Measurements from ENCODE around the gene JHY.

Gene JHY

GRCh38 chr11:122981388-122982264, 99.1 kb downstream of the JHY start, which contains the start of gene BSX:
BSX (minus strand) TSS chr11:122981834; CDS start chr11:122981671, 163 bp downstream.
- TF ChIP-seq REST (IDR thresholded peaks at IDR 0.05; ENCODE audit: low read depth) (peak; percentile 95), MAX (IDR thresholded peaks at IDR 0.05) (0 out of 2 replicates have a peak, but pooled peaks have one; percentile 17), TEAD4 (IDR thresholded peaks at IDR 0.05) (no peak), EGR1 (IDR thresholded peaks at IDR 0.05) (no peak)

GRCh38 chr11:122983438-122984185, 101.1 kb downstream of the JHY start:
- TF ChIP-seq TAF1 (IDR thresholded peaks at IDR 0.05; ENCODE audit: low read depth) (no peak), REST (IDR thresholded peaks at IDR 0.05; ENCODE audit: low read depth) (no peak), RAD21 (IDR thresholded peaks at IDR 0.05; ENCODE audit: low read depth) (no peak), EGR1 (IDR thresholded peaks at IDR 0.05) (no peak), YY1 (IDR thresholded peaks at IDR 0.05; ENCODE audit: low read depth) (no peak), USF1 (IDR thresholded peaks at IDR 0.05) (no peak), MAX (IDR thresholded peaks at IDR 0.05) (no peak), TCF12 (IDR thresholded peaks at IDR 0.05; ENCODE audit: low read depth) (no peak), CEBPB (IDR thresholded peaks at IDR 0.05) (no peak), NFIC (IDR thresholded peaks at IDR 0.05) (no peak), FOXM1 (IDR thresholded peaks at IDR 0.05; ENCODE audit: borderline replicate concordance, low read depth) (no peak)

GRCh38 chr11:122984186-122985011, 101.8 kb downstream of the JHY start:
- TF ChIP-seq TCF12 (IDR thresholded peaks at IDR 0.05; ENCODE audit: low read depth) (no peak), CEBPB (IDR thresholded peaks at IDR 0.05) (no peak), ZBTB7A (IDR thresholded peaks at IDR 0.05; ENCODE audit: low read depth) (no peak), YY1 (IDR thresholded peaks at IDR 0.05; ENCODE audit: low read depth) (no peak), NFIC (IDR thresholded peaks at IDR 0.05) (no peak), TAF1 (IDR thresholded peaks at IDR 0.05; ENCODE audit: low read depth) (no peak), USF1 (IDR thresholded peaks at IDR 0.05) (no peak), RAD21 (IDR thresholded peaks at IDR 0.05; ENCODE audit: low read depth) (no peak), FOXM1 (IDR thresholded peaks at IDR 0.05; ENCODE audit: borderline replicate concordance, low read depth) (no peak), TEAD4 (IDR thresholded peaks at IDR 0.05) (no peak)

GRCh38 chr11:122995526-122995925, 113.0 kb downstream of the JHY start:
- TF ChIP-seq CREB1 (IDR thresholded peaks at IDR 0.05; ENCODE audit: low read depth) = no peak
- no peak for TF ChIP-seq REST (IDR thresholded peaks at IDR 0.05; ENCODE audit: low read depth)
- no peak for TF ChIP-seq EP300 (IDR thresholded peaks at IDR 0.05; ENCODE audit: borderline replicate concordance)
- TF ChIP-seq TAF1 (IDR thresholded peaks at IDR 0.05; ENCODE audit: low read depth) = no peak
- no peak for TF ChIP-seq ZBTB7A (IDR thresholded peaks at IDR 0.05; ENCODE audit: low read depth)

Data from Ishikawa (cell line).